ENCODE measurements around the gene CUBN. TPM values are rescaled to one million over a fixed set of nuclear protein-coding genes. Genes with fewer than 3 reads are reported as not detected.
"Not testable (repeated sequence)": the region's sequence is repeated elsewhere in the genome, so short reads cannot be mapped to it uniquely, and the experiment has no call there.

The CUBN gene
- total RNA-seq, 1 donor from 2014 or later, result 4.0 TPM

DNA sequence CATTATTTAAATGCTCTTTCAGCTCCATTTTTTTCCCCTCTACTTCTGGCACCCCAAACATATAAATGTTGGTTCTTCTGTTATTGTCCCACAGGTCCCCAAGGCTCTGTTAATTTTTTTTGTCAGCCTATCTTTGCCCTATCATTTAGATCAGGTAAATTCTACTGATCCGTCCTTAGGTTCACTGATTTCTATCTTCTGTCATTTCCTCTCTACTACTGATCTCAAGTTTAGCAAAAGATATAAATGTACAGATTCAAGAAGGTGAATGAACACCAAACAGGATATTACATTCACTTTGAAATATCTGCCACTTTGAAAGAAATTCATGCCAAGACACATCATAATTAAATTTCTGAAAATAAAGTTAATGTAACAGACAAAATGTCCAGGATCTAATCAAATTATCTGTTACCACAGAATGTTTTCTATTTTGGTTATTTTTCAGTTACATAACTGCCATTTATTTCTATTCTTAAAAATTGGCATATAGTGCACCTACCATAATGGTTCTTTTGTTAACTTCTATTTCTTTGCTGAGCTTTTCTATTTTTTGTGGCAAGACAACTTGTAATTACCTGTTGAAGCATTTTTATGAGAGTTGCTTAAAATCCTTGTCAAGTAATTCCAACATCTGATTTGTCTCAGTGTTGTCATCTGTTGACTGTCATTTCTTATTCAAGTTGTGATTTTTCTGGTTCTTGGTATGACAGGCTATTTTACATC, 12.1 kb upstream of the CUBN start:
- DNase-seq (ENCODE audit: low read depth), result no peak

DNA sequence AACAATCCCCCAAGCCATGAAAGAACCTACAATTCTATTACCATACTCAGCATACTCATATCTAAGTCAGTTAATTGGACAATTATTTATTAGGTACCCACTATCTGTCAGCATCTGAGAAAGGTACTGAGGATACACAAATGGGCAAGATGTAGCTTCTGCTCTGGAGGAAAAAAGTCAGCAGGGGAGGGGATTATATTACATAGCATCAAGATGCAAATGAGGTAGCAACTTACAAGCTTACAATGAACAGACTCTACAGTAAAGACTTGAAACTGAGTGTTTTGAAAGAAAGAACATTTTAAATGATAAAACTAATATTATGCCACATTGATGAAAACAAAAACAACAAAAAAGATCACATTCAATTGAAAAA, 10.8 kb upstream of the CUBN start:
- DNase-seq (ENCODE audit: low read depth), result no peak

DNA sequence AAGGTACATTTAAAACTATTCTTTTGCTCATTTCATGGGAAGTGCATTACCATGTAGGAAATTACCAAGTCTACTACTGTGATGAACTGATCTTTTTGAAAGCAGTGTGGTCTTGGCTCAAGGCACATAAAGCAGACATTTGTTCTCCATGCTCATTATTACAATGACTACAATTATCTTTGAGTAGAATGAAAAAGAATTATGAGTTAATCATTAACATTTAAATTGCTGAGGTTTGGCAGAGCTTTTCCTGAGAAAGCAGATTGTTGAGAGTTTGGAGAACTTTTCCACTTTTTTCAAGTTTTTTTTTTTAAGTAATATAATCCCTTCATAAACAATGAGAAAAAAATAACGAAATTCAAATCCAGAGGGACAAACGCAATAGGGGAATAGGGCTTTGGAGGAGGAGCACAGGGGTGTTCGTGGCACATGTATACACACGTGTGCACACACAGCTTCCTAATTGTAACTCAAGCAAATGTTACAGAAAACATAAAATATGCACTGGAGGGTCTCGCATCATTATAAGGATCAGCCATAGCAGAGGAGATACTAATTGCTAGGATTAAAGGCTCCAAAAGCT, 8.9 kb upstream of the CUBN start:
- peak; percentile 58 for DNase-seq (ENCODE audit: low read depth)

- no peak for DNase-seq (ENCODE audit: low read depth)
These were observed 5.2 kb upstream of the CUBN start for GRCh38 chr10:17134737-17135260.

DNA sequence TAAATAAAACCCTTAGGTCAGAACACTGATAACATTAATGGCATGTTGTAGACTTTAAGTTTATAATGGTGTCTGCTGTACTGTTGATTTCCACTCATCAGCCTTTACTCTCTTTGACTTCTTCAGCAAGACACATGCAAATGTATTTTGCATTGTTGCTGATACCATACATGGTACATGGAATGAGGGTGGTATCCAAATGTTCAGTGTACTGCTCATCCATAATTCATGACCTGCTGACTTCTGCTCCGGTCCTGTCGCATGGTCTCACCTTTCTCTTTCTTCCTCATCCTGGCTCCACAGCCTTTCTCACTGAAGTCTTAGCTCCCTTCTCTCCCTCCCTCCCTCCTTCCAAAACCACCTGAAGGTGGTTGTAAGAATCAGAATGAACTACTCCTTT, 4.7 kb upstream of the CUBN start:
- no peak for DNase-seq (ENCODE audit: low read depth)

- no peak for DNase-seq (ENCODE audit: low read depth)
These were observed 1.4 kb downstream of the CUBN start for GRCh38 chr10:17128261-17128660.

DNA sequence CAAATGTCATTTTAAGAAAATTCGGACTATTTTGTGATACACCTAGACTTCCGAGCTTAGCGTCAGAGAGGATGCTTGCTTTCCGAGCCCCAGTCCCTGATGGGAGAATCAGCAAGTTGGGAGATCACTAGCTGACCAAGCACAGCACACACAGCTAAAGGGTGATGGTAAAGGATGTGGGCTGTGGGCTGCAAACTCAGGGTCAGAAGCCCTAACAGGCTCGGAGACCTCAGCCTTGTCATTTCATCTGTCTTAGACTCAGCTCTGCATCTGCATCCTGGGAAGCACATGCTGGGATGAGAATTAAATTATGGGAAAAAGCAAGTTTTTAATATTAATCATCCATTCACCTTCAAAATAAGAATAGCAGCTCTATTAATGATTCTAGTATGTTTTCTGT, 3.3 kb downstream of the CUBN start:
- DNase-seq (ENCODE audit: low read depth), result no peak

DNA sequence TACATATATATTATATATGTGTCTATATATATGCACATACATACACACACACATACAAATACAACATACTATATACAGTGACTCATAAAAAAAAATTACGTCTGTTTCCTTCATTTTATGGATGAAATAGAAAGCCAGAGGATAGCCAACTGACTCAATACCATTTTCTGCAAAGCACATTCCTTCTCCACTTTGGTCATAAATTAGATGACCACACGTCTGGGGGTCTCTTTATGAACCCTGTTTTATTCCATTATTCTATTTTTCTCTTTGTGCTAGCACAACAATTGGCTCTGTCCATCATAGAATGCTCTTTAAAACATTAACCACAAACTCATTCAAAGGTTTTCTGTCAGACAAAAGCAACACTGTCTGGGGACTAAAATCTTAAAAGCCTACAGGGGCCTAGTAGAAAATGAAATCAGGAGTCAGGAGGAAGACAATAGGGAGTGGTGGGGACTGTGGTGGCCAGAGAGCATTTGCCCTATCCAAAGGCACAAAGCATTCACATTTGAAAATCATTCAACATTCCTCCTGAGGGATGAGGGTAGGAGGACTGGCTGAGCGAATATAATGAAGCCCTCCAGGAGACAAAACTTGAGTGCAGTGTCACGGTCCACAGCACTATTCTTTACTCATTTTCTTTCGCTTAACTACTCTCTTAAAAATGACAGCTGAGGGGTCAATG, 4.3 kb downstream of the CUBN start:
- DNase-seq (ENCODE audit: low read depth), result no peak

GRCh38 chr10:17123961-17124360, 5.7 kb downstream of the CUBN start:
- DNase-seq (ENCODE audit: low read depth), result no peak

- peak; percentile 81 for DNase-seq (ENCODE audit: low read depth)
These were observed 6.6 kb downstream of the CUBN start for GRCh38 chr10:17122726-17123661.

DNA sequence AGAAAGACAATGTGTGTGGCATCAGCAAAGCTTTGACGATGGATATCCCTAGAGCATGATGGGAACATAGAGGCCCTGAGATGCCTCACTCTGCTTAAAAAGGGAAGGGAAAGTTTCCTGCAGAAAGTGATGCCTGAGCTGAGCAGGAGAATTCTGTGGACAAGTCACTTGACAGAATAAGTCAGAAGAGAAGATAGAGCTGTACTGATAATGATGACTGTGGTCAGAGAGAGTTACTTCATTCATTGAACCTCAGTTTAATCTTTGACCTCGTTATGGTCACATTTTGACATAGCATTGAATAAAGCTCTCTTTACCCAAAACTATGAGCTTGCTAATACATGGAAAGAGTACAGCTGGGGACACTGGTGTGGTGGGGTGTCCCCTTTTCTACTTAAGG, 7.6 kb downstream of the CUBN start:
- DNase-seq (ENCODE audit: low read depth), result peak; percentile 60

DNA sequence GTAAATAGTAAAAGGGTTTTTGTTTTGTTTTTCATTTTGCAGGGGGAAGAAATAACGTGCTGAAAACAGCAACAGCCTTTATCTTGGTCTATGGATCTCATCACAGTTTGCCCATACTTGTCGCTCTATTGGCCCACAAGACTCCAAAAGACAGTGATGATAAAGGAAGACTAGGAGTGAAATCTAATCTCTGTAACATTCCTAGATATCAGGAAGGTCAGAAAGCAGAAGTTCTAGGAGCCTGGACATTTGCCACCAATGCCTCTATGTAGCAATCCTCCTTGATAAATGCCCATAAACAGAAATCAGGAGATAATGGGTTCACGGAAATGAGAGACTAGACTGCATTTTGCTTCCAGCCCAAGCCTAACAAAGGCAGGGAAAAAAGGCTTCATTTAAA, 8.9 kb downstream of the CUBN start:
- DNase-seq (ENCODE audit: low read depth), result no peak

- DNase-seq (ENCODE audit: low read depth), result no peak
These were observed 9.8 kb downstream of the CUBN start for GRCh38 chr10:17119845-17120244.

- DNase-seq (ENCODE audit: low read depth), result no peak
These were observed 13.4 kb downstream of the CUBN start for GRCh38 chr10:17116193-17116592.

GRCh38 chr10:17115683-17116082, 13.9 kb downstream of the CUBN start:
- DNase-seq (ENCODE audit: low read depth), result peak; percentile 49

- not testable (repeated sequence) for DNase-seq (ENCODE audit: low read depth)
These were observed 14.7 kb downstream of the CUBN start for GRCh38 chr10:17114878-17115444.

DNA sequence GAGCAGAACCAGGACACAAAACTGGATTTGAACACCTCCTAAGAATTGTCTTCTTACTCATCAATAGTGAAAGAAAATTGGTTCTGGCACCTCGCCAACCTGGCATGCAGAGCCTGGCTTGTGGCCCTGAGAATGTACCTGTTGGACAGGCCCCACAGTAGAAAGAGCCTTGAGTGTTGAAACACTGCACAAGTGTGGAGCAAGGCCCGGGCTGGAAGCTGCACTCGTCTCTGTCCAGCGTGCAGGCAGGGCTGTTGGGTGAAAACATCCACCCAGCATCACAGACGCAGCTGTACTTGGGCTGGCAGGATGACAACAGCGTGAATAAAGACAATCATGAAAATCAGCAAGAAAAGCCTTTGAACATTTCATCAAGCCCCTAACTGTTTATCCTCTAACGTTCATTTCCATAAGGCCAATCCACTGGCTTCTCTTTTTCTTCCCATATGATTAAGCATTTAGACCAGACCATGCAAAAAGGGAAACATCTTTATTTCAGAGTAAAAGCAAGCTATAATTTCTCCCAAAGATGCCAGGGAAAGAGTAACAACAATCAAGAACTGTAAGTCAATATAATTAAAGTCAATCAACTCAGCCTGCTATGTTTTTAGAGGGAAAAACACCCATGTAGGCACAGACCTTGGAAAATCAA, 15.6 kb downstream of the CUBN start:
- DNase-seq (ENCODE audit: low read depth), result no peak

GRCh38 chr10:17113346-17113745, 16.3 kb downstream of the CUBN start:
- no peak for DNase-seq (ENCODE audit: low read depth)

DNA sequence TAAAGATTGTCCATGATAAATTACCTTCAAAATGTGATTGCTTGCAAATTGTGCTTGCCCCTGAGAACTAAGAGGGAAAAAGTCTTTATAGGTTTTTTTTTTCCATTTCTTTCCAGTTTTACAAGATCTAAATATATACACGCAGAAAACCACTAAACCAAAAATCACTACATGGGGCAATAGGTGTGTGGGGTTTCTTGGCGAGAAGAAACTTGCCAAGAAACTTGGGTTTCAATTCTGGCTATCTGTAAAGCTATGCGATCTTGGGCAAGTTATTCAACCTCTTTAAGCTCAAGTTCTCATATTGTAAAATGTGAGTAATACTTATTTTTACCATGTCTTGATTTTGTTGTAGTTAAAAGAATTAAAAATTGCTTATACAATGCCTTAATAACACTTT, 17.0 kb downstream of the CUBN start:
- DNase-seq (ENCODE audit: low read depth), result no peak

DNA sequence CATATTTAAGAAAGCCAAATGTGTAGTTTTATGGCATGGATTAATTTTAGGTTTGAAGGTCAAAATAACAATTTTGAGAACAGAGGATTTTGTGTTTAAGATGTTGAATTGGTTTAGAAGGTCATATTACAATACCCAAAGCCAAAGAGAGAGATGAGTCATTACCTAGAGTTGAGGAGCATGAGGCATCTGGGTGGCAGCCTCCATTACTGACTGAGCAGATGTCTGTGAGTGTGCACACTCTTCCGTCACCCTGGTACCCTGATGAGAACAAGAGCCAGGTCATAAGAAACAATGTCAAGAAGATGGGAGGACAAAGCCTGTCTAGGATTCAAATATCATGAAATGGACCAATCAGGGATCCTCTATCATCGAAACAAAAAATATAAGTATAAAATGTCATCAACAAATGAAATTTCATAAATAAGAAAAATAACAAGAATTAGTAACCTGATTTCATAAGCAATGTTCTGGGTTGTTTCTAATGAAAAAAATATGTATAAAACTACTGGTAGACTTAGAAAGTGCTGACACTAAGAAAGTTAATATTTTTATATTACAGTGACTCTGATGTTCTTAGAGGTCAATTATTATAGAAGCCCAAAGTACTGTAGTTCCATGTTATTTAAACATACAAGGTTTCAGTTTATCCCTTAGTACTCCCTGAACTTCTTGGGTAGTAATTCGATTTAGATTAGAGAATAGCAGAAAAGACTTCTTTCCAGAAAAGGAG, 20.0 kb downstream of the CUBN start:
- DNase-seq (ENCODE audit: low read depth), result peak; percentile 64
